KG1 (cell line): ENCODE results near the gene MEDAG.

Experiments used
- DNase-seq: peaks from one replicate; lab custom pipeline; 2025; lab: John Stamatoyannopoulos, UW

The MEDAG gene

GRCh38 chr13:30957258-30957943, 51.3 kb downstream of the MEDAG start:
- no peak for DNase-seq

DNA sequence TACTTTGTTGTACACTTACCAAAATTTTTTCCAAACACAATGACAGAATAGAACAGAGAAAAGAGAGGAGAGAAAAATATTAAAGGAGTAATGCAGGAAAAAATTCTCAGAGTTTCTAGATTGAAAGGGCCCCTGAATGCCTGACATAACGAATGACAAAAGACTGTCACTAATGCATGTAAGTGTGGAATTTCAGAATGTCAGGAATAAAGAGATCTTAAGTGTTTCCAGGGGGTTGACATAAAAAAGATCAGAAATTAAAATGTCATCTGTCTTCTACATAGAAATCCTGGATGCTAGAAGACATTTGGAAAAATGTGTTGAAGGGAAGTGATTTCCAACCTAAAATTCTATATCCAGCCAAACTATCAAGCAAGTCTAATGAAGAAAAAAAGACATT, 53.6 kb downstream of the MEDAG start:
- DNase-seq = no peak

DNA sequence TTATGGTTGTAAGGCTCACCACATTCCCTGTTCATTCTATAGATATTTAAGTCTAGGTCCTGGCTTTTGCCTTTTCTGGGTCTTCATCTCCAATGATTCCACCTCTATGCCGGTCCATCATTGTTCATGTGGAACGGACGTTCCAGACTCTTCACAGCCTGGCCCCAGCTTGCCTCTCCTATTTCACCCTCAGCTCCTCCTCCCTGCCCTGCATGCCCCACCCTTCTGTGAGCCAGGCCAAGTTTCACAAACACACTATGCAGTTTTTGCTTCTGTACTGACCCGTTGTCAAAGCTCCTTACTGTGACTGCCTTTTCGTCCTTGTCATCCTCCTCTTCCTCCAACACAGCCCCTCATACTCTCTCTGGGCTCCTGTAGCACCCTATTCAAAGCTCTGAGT, 57.7 kb downstream of the MEDAG start:
- no peak for DNase-seq

DNA sequence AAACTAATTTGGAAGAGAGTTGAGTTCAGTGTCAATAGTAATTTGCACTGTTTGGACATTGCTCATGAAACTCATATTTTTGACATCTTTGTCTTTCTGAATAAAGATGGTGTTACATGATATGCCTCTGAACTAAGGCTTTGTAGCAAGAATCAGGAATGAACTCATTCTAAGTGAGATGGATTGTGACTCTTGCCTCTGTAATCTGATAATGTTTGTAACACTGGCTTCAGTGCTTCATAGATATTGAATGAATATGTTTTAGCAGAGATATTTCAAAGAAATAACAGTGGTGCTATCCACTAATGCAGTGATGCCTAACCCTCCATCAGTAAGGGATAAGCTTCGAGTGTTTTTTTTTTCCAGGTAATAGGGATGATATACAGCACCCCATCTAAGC, 59.3 kb downstream of the MEDAG start:
- DNase-seq = no peak

DNA sequence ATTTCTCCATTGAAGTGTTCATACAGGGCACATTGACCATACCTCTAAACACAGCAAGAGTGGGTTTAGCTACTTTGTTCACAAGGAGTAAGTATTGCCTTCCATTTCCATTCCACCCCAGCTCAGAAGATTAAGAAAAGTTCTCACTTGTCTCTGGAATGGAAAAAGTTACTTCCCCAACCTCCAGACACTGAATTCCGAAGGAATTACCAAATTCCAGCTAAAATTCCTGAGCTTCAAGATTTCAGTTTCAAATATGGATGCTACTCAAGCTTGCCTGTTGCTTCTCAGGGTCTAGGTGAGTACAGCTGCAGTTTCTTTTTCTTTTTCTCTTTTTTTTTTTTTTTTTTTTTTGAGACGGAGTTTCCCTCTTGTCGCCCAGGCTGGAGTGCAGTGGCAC, 60.0 kb downstream of the MEDAG start:
- DNase-seq = no peak

DNA sequence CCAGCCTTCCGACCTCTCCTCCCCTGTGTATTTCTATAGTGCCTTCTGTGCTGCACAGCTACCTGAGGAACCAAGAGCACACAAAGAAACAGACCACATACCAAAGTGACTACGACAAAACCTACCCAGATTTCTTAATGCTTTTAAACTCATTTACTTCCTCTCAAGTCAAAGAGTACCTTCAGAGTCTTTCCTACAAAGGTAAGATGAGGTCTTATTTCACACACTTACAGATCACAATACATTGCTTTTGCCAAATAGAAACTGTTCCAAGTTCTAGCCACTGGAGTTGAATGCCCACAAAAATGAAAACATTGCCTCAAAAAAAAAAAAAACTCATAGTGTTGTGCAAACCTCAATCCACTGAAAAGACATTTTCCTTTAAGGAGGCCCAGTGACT, 62.8 kb downstream of the MEDAG start:
- DNase-seq = no peak

DNA sequence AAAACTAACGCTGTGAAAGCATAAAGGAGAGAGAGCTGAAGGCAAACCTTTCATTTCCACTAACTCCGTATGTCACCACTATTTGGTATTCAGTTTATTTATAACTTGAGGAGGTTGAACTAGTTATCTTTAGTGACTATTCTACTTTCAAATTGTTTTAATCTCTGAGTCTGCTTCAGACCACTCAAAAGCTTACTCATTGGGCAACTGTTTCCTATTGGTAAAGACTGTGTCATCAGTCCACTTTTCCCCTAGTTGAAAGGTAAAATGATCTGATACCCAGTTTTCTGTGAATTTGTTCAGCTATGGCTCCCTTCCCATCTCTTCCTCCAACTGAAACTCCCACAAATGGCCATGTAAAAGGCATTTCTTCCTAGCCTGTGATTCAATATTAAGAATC, 65.5 kb downstream of the MEDAG start:
- DNase-seq = no peak

DNA sequence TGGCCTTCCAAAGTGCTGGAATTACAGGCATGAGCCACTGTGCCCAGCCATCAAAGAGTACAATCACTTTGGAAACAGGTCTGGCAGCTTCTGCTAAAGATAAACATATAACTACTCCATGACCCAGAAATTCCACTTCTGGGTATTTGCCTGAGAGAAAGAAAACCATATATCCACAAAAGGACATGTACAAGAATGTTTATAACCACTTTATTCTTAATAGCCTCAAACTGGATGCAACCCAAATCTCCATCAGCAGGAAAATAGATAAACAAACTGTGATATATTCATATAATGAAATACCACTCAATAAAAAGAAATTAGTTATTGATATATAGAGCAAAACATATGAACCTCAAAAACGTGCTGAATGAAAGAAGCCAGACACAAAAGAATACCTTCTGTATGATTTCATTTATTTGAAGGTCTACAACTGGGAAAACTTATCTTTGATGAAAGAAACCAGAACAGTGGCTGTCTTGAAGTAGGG, 66.9 kb downstream of the MEDAG start:
- no peak for DNase-seq

GRCh38 chr13:30974350-30974749, 68.3 kb downstream of the MEDAG start:
- no peak for DNase-seq
